Superior temporal gyrus (tissue), 1 donor: ENCODE measurements around the gene TLCD2.
"Not testable (repeated sequence)": the region's sequence is repeated elsewhere in the genome, so short reads cannot be mapped to it uniquely, and the experiment has no call there.

Experiments used
- DNase-seq: peaks from one replicate; pipeline ENCODE4 v3.0.0-alpha.2; 2016; ENCODE audit errors: extremely low spot score

Gene TLCD2

DNA sequence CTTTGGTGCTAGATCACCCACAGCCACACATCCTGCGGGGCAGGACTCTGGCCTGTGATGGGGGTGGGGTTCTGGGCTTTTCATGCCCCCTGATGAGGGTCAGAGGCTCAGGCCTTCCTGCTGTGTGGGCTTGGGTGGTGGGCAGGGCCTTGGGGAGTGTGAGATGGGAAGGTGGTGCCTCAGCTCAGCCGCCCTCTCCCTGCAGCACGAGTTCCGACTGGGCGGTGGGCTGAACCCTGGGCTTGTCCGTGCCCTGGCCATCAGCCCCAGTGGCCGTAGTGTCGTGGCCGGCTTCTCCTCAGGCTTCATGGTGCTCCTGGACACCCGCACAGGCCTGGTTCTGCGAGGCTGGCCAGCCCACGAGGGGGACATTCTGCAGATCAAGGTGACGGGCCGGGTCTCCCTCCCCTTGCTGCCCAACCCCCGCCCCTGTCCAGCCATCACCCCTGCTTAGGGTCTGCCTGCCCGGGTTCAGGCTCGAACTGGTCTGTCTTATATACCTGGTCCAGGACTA lies 25.7 kb upstream of the TLCD2 start:
- DNase-seq, result no peak

- DNase-seq, result no peak
Observed at GRCh38 chr17:1735418-1735817, 25.2 kb upstream of the TLCD2 start.

DNA sequence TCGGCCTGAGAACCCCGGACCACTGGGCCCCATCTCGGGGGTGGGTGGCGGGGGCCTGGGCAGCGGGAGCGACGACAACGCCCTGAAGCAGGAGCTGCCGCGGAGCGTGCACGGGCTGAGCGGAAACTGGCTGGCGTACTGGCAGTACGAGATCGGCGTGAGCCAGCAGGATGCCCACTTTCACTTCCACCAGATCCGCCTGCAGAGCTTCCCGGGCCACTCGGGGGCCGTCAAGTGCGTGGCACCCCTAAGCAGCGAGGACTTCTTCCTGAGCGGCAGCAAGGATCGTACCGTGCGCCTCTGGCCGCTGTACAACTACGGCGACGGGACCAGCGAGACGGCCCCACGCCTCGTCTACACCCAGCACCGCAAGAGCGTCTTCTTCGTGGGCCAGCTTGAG lies 23.6 kb upstream of the TLCD2 start:
- no peak for DNase-seq

DNA sequence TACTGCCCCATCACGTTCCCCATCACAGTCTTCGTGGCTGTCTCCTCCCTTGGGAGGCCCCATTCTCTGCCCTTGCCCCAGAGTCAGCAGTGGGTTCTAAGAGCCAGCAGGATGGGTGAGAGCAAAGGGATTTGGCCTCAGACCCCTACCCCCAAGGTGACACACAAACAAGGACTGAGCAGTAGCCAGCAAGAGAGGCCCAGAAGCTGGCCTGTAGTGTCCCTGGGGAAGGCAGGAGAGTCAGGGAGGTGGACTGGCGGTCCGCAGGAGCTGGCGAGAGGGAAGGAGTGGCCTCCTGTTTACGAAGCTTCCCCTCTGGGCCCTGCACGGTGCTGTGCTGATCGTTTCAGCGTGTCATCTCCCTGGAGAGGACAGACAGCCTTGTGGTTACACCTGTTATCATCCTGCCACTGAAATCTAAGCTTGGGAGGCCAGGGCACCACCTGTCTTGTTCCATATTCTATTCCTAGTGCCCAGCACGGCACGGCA lies 22.7 kb upstream of the TLCD2 start:
- no peak for DNase-seq

DNA sequence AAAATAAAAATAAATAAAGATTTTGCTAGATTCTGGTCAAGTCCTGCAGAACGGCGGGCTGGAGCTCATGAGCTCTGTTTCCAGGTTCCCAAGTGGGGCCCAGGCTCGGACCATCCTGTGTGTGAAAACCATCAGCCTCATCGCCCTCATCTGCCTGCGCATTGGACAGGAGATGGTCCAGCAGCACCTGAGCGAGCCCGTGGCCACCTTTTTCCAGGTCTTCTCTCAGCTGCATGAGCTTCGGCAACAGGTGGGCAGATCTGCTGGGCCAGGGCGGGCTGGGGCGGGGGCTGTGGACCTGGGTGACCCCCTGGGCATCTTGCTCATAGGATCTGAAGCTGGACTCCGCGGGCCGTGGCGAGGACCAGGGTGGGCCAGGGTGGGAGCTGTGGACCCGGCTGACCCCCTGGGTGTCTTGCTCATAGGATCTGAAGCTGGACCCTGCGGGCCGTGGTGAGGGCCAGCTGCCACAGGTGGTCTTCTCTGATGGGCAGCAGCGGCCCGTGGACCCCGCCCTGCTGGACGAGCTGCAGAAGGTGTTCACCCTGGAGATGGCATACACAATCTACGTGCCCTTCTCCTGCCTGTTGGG lies 22.2 kb upstream of the TLCD2 start:
- DNase-seq, result no peak

- no peak for DNase-seq
Observed at GRCh38 chr17:1731194-1731506, 21.0 kb upstream of the TLCD2 start.

DNA sequence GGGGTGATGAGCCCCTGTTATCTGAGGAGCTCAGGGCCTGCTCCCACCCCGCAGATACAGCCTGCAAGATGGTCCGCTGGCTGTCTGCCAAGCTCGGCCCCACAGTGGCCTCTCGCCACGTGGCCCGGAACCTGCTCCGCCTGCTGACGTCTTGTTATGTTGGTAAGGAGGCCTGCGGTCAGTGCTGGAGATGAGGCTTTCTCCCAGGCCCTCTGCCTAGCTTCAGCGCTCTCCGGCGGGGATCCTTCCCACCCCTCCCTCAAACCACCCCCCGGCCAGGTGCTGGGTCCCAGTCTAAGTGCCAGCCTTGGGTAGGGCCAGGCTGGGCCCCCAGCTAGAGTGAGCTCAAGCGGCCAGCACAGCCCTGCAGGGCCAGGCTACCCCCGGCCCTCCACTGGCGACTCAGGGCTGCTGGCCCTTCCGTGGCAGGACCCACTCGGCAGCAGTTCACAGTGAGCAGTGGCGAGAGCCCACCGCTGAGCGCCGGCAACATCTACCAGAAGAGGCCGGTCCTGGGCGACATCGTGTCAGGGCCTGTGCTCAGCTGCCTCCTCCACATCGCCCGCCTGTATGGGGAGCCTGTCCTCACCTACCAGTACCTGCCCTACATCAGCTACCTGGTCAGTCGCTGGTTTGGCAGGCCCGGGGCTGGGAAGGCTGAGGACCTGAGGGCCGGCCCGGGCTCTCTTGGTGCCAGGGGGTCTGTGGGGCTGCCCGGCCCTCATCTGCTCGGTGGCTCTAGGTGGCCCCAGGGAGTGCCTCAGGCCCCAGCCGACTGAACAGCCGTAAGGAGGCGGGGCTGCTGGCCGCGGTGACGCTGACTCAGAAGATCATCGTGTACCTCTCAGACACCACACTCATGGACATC lies 20.4 kb upstream of the TLCD2 start:
- no peak for DNase-seq

GRCh38 chr17:1729966-1730325 lies 19.8 kb upstream of the TLCD2 start:
- no peak for DNase-seq

DNA sequence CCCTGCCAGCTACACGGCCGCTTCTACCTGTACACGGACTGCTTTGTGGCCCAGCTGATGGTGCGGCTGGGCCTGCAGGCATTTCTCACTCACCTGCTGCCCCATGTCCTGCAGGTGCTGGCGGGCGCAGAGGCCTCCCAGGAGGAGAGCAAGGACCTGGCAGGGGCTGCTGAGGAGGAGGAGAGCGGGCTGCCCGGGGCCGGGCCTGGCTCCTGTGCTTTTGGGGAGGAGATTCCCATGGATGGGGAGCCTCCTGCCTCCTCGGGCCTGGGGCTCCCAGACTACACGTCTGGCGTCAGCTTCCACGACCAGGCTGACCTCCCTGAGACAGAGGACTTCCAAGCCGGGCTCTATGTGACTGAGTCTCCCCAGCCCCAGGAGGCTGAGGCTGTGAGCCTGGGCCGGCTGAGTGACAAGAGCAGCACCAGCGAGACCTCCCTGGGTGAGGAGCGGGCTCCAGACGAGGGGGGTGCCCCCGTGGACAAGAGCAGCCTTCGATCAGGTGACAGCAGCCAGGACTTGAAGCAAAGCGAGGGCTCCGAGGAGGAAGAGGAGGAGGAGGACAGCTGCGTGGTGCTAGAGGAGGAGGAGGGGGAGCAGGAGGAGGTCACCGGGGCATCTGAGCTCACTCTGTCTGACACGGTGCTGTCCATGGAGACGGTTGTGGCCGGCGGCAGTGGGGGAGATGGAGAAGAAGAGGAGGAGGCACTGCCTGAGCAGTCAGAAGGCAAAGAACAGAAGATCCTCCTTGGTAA lies 17.9 kb upstream of the TLCD2 start:
- DNase-seq, result no peak

DNA sequence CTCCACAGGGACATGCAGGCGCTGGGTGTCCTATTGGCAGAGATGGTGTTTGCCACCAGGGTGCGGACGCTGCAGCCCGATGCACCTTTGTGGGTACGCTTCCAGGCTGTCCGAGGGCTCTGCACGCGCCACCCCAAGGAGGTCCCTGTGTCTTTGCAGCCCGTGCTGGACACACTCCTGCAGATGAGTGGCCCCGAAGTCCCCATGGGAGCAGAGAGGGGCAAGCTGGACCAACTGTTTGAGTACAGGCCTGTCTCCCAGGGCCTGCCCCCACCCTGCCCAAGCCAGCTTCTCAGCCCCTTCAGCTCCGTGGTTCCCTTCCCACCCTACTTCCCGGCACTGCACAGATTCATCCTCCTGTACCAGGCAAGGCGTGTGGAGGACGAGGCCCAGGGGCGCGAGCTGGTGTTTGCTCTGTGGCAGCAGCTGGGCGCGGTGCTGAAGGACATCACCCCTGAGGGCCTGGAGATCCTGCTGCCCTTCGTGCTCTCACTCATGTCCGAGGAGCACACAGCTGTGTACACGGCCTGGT lies 17.1 kb upstream of the TLCD2 start:
- no peak for DNase-seq

GRCh38 chr17:1726626-1727257 lies 16.6 kb upstream of the TLCD2 start:
- no peak for DNase-seq

- DNase-seq, result no peak
Observed at GRCh38 chr17:1725642-1726511, 15.7 kb upstream of the TLCD2 start.

DNA sequence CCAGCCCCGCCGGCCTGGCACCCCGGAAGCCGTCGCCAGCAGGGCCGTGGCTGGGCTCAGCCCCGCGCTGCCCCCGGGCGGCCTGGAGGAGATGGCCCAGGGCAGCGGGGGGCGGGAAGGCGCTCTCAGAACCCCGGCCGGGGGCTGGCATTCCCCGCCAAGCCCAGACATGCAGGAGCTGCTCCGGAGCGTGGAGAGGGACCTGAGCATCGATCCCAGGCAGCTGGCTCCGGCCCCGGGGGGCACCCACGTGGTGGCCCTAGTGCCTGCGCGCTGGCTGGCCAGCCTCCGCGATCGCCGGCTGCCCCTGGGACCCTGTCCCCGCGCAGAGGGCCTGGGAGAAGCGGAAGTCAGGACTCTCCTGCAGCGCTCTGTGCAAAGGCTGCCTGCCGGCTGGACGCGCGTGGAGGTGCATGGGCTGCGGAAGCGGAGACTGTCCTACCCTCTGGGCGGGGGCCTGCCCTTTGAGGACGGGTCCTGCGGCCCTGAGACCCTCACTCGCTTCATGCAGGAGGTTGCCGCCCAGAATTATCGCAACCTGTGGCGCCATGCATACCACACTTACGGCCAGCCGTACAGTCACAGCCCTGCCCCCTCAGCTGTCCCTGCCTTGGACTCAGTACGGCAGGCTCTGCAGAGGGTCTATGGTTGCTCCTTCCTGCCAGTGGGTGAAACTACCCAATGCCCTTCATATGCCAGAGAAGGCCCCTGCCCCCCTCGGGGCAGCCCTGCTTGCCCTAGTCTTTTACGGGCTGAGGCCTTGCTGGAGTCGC lies 14.9 kb upstream of the TLCD2 start:
- no peak for DNase-seq

- DNase-seq, result peak; percentile 87
Observed at GRCh38 chr17:1724351-1724868, 14.2 kb upstream of the TLCD2 start, which contains the start of gene WDR81. TSS of gene WDR81 (plus strand) at chr17:1724704. CDS start at chr17:1724960, 256 bp downstream.

GRCh38 chr17:1722022-1722421 lies 11.8 kb upstream of the TLCD2 start:
- not testable (repeated sequence) for DNase-seq

DNA sequence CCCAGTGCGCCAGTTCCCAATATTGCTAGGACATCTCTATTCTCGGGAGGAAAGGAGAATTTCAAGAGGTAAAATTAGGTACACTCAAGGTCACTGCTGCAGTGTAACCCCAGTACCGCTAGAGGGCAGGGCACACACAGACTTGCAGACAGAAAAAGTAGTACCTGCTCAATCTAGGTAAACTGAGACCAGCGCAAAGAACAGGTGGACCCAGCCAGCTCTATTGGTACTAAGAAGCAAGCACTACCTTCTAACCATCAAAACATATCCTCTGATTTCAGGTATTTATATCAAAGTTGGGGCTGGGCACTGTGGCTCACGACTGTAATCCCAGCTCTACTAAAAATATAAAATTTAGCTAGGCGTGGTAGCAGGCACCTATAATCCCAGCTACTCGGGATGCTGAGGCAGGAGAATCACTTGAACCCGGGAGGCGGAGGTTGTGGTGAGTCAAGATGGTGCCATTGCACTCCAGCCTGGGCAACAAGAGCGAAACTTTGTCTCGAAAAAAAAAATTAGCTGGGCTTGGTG lies 10.7 kb upstream of the TLCD2 start:
- DNase-seq, result peak; percentile 77

GRCh38 chr17:1718362-1719165 lies 8.4 kb upstream of the TLCD2 start:
- no peak for DNase-seq

GRCh38 chr17:1716912-1717695 lies 6.9 kb upstream of the TLCD2 start:
- DNase-seq, result peak; percentile 97
